HUDEP-2 (cell line): ENCODE results near the gene HDAC7.
A peak's percentile ranks its signal among the peaks of the same experiment; 100 is the strongest.

Source experiments
- DNase-seq, 76 experiments: peaks; one replicate each; lab custom pipeline; 2025; ENCODE audit not compliant: unreplicated experiment in 76 of 76; lab: John Stamatoyannopoulos, UW

HDAC7 gene

DNA sequence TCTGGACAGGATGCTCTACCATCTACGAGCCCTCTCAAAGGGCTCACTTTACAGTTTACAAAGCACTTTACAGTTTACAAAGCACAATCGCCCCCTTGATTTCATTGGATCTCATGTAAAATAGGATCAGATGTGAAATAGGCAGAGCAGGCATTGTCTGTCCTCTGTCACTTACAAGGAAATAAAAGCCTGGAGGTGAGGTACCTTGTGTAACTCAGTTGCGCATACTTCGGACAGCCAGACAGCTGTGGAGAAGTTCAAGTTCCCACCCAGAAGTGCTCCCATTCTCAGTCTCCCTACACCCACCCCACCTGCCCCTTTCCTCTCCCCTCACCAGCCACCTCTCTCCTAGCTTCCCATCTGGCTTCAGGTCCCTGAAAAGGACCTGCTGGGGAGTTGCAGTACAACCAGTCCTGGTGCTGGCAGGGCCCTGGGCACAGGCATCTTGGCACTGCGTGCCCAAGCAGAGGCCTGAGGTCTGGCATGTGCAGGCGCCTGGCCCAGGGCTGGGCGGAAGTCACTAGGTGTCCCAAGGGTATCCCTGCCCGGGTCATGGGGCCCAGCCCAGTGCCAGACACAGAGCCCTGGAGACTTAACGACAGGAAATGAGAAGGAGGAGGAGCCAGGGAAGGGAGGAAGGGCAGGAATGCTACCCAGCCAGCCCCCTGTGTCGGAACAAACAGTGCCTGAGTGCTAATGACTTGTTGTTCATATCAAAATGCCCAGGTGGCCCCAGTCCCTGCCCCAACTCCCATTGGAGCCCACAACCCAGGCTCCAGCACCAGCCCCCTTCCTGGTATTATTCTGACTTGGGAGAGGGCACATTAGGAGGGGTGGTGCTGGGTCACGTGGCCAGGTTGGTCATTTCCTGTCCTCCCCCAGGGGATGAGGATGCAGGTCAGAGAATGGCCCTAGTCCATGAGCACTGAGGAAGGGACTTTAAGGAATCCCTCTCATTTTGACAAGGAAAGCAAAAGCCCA lies 66.4 kb downstream of the HDAC7 start:
- DNase-seq: no peak

- DNase-seq: no peak
These were observed 67.2 kb downstream of the HDAC7 start for GRCh38 chr12:47752552-47752951.

DNA sequence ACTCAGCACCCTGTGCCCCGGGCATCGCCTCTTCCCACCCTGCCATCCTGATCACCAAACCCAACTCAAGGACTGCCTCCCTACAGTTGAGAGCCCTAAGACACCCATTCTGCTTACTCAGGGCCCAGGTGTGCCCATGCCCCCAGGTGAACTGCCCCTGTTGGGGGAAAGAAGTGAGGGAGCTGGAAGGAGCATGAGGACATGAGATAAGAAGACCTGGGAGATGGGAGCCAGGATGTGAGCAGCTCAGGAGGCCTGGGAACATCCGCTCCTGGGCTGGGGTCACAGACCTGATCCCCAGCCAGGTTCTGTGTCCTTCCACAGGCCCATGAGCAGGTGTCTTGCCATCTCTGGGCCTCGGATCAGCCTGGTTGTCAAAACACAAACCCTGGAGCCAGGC lies 67.6 kb downstream of the HDAC7 start:
- no peak for DNase-seq

- no peak for DNase-seq
These were observed 68.1 kb downstream of the HDAC7 start for GRCh38 chr12:47751561-47751960.

GRCh38 chr12:47750916-47751470 lies 68.7 kb downstream of the HDAC7 start:
- no peak for DNase-seq

- no peak for DNase-seq
These were observed 69.4 kb downstream of the HDAC7 start for GRCh38 chr12:47750229-47750798.

DNA sequence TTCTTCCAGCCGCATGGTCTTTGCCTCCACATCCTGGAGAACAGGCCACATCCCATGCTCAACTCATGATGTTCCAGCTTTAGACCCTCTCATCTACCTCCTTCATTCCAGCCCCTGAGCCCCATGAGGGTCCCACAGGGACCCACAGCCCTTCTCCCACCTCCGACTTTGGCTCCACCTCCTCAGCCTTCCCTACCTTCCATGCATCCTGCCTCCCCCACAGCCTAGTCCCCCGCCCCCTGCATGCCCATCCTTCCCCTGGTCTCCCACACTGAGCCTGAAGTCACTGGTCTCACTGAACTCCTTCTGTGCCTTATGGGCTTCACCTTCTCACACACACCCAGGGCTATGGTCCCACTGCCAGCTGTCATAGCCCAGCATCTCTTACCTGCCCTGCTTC lies 70.8 kb downstream of the HDAC7 start:
- no peak for DNase-seq

DNA sequence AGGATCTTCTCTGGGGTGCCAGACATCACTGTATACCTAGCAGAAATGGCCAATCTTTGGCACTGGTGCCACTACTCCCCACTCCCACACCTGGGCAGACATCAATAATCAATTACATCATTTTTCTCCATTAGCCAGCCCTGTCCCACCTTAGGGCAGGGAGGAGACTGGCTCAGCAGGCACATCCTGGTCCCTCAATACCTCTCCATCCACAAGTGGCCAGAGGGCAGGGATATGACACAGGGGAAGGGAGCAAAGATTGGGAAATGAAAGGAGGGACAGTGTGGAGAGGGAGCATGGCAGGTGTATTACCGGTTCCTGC lies 71.2 kb downstream of the HDAC7 start:
- DNase-seq: no peak

DNA sequence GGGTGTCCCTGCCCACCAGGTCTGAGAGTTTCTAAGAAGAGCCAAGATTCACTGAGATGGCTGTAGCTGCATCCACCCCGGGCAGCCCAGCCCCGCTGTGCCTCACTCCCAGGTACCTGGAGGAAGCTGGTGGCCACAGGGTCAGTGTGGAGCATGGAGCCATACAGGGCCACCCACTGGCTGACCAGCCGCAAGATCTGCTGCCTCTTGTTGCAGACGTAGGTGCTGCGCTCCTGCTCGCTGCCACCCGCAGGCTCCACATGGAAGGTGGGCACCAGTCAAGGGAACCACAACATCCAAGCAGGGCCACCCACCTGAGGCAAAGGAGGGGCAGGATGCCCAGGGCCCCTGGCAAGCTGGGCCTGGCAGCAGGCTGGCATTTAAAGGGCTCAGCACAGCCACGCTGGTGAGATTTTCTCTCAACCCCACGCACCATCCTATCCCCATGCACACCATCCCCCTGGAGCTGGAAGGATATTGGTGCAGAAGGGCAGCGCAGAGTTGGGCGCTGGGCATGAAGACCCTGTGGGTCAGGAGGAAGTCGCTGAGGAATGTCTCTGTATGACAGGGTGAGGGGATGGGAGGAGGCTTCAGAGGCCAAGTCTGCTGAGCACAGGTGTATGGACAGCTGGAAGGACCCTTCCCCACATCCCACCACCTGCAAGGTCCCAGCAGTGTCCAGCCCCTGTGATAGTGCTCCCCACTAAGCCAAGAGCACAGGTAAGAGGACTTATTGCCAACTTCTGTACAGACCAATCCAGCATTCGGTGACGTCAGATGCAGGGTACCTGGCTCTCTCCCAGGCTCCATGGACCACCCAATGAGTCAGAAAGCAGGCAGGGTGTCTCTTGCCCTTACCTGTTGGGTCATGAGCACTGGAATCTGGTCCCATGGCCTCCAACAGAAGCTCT lies 71.9 kb downstream of the HDAC7 start:
- no peak for DNase-seq

DNA sequence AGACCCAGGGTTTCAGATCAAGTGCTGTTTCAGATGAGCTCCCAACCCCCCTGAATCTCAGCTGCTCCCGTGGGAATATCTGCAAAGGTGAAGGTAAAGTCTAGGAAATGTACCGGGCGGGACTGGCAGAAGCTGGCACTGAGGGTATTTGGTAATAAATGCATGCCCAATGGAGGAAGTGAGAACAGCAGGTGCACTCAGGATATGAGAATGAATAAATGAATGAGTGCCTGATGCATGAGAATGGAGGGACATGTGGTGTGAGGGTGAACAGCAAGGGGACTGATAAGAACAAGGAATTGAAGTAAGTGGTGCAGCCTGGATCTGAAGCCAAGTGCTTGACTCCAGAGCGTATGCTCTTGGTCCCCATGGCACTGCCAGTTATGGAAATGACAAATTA lies 72.6 kb downstream of the HDAC7 start:
- no peak for DNase-seq

DNA sequence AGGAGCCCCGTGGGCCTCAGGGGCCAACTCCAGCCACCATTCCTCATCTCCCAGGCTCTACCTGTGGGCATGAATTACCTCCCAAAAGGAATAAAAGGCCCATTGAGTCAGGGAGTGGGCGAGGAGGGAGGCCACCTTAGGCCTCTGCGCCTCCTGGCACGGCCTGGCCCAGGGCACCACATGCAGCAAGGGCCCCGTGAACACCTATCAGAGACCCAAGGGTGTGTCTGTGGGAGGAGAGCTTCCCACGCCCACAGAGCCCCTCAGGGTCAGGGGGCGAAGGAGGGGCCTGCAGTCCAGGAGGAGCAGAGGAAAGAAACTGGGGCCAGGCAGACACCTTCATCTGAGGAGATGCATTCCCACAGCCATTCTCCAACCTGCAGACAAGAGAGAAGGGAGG lies 73.2 kb downstream of the HDAC7 start:
- no peak for DNase-seq

GRCh38 chr12:47746073-47746472 lies 73.6 kb downstream of the HDAC7 start:
- no peak for DNase-seq

DNA sequence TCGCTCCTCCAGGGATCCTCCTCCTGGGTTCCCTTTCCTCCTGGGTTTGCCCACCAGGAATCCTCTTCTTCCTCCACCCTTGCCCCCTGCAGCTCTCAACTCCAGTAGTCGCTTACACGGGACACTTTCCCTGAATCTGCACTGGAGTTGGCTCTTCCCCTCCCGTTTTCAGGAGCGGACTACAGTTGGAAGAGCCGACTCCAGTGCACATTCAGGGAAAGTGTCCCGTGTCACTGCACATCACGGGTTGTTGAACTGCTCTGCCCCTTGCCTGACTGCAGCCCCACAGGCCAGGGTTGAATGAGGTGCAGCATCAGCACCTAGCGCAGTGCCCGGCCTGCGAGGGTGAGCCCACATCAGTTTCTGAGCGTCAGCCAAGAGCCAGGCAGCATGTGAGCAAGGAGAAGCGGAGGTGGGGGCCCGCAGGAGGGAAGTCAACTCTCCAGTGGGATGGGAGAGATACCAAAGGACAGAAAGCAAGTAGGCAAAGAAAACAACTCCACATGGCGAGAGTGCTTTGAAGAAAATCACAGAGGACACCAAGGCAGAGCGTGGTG lies 74.1 kb downstream of the HDAC7 start:
- DNase-seq: no peak

DNA sequence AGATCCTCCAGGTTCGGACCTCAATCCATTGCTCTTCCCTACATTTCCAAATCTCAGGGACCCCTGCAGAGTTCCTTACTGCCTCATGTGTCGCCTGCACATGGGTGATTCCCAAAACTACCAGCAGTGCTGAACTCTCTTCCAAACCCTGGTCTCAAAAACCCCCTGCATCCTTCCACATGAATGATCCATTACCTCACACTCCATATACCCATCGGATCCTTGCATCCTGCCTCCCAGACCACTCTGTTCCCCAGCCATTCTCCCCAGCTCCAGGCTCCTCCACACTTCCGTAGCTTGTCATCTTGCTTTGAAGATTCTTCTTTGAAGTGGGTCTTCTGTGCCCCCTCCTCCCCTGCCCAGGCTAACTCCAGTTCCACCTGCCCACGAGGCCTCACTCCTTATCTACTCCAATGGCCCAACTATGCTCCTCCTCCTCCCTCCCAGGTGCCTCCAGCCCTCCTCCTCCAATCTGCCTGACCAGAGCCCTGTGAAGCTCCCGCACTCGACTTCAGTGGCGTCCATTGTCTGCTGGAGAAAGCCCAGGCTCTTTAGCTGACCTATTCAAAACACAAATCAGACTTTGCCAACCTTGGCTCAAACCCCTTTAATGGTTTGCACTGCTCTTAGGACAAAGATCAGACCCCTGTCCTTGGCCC lies 74.8 kb downstream of the HDAC7 start:
- no peak for DNase-seq

DNA sequence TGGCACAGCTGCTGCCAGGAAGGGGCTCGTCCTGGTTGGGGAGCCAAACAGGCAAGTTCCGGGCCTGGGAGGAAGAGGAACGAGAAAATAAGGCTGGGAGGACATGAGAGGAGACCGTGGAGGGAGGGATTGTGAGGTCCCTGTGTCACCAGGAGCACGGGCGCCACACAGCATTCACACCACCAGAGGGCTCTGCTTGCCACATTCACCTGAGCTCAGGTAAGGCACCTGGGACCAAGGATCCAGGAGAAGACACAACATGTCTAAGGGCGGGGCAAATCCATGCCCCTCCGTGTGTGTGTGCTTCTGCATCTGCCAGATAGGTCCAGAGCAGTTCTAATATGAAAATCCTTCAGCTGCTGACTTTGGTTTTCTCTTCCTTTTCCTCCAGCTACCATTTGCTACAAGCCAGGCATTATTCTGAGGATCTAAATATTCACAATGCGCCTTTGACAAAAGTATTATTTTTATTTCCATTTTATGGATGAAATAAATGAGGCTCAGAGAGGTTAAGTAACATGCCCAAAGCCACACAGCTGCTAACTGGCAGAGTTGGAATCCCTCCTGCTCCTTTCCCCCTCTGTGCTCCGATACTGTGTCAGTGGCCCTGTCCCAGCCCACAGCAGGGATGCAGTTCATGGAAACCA lies 75.6 kb downstream of the HDAC7 start:
- peak in 1 of 76 experiments; percentile 14 for DNase-seq

- DNase-seq: no peak
These were observed 76.3 kb downstream of the HDAC7 start for GRCh38 chr12:47743311-47743860.

DNA sequence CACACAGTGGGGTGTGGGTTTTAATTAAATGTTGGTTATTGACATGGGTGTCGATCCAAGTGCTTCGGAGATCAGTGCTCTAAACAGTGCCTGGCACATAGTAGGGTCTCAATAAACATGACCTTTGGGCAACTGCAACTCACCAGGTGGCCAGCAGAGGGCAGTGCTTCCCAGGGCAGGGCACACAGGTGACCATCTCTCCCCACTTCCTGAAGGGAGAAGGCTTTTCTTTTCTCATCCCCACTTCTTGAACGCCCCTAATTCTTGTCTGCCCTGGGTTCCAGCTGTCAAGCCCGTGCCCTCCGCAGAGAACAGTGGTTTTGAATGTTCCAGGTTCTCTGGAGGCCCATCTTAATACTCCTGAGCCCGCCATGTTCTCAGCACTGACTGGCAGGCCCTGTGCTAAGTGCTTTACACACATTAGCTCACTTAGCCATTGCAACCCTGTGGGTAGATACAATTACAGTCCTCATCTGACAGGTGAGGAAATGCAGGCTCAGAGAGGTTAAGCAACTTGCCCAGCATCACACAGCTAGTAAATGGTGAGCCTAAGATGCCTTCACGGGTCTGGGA lies 77.4 kb downstream of the HDAC7 start:
- peak in 54 of 76 experiments; percentile 4 to 74 (median 52) for DNase-seq

GRCh38 chr12:47741340-47741703 lies 78.4 kb downstream of the HDAC7 start:
- DNase-seq: peak in 74 of 76 experiments; percentile 32 to 92 (median 80)
